SK-N-SH (cell line): ENCODE measurements around the gene TBL1X. TPM values are rescaled to one million over a fixed set of nuclear protein-coding genes. Genes with fewer than 3 reads are reported as not detected.

Experiments
- CTCF ChIA-PET: fragments of 300-600, 350-600 bp; formaldehyde crosslinking; extraction: SDS; loops from one replicate; lab custom pipeline; 2021; lab: Yijun Ruan, JAX
- POLR2A ChIA-PET: fragments of 350-600 bp; sonication (Branson Sonifier 250); formaldehyde crosslinking; extraction: SDS; loops from one replicate; lab custom pipeline; 2020; ENCODE audit warnings: antibody characterized with exemption, inconsistent platforms; lab: Yijun Ruan, JAX
- DNase-seq: peaks from one replicate; pipeline ENCODE4 v3.0.0; 2012
- H2AFZ ChIP-seq: fragments of 200-600 bp; sonication (generic); 2 replicates; pipeline ENCODE4 v1.8.1; 2016; ENCODE audit warnings: antibody characterized with exemption, mild to moderate bottlenecking, low read depth
- H3F3A ChIP-seq: fragments of 200-600 bp; sonication (generic); replicated peaks from 2 replicates; pipeline ENCODE3; 2016; ENCODE audit warnings: antibody characterized with exemption, mild to moderate bottlenecking; ENCODE audit not compliant: insufficient read depth
- H3K27ac ChIP-seq, 2 experiments: fragments of 200-500 bp in 1 of 2; fragments of 200-600 bp in 1 of 2; sonication (Bioruptor generic) in 1 of 2; sonication (generic), shearing (Covaris generic) in 1 of 2; 2 replicates each; pipeline versions ENCODE4 v1.5.1 to v1.6.1; 2014 to 2016; ENCODE audit warnings: low read depth in 2 of 2, inconsistent platforms in 1 of 2, low read length in 1 of 2, mild to moderate bottlenecking in 1 of 2, mixed read lengths in 1 of 2
- H3K27me3 ChIP-seq: fragments of 200-600 bp; sonication (generic), shearing (Covaris generic); 2 replicates; pipeline ENCODE4 v1.6.1; 2016; ENCODE audit warnings: mixed run types; ENCODE audit not compliant: insufficient read depth
- H3K36me3 ChIP-seq, 2 experiments: fragments of 200-500 bp in 1 of 2; fragments of 200-600 bp in 1 of 2; sonication (Bioruptor generic) in 1 of 2; sonication (generic) in 1 of 2; replicated peaks in 1 of 2; 2 replicates each; pipeline versions ENCODE3 to v1.5.1; 2014 to 2016; ENCODE audit warnings: low read length in 1 of 2, mild to moderate bottlenecking in 1 of 2; ENCODE audit not compliant: insufficient read depth in 2 of 2, control insufficient read depth in 1 of 2
- H3K4me1 ChIP-seq, 2 experiments: fragments of 200-500 bp in 1 of 2; fragments of 200-600 bp in 1 of 2; sonication (Bioruptor generic) in 1 of 2; sonication (generic), shearing (Covaris generic) in 1 of 2; 2 replicates each; pipeline versions ENCODE4 v1.5.1 to v1.6.1; 2014 to 2016; ENCODE audit warnings: low read depth in 1 of 2, low read length in 1 of 2, mixed run types in 1 of 2; ENCODE audit not compliant: insufficient read depth in 2 of 2, control insufficient read depth in 1 of 2
- H3K4me2 ChIP-seq: fragments of 200-600 bp; sonication (generic), shearing (Covaris generic); 2 replicates; pipeline ENCODE4 v1.6.1; 2017; ENCODE audit warnings: mixed run types
- H3K4me3 ChIP-seq, 2 experiments: fragments of 200-500 bp in 1 of 2; fragments of 200-600 bp in 1 of 2; sonication (Bioruptor generic) in 1 of 2; sonication (generic), shearing (Covaris generic) in 1 of 2; 2 replicates each; pipeline versions ENCODE4 v1.5.1 to v1.8.1; 2014 to 2016; ENCODE audit warnings: low read depth in 2 of 2, inconsistent platforms in 1 of 2, low read length in 1 of 2, mild to moderate bottlenecking in 1 of 2, mixed read lengths in 1 of 2, moderate library complexity in 1 of 2
- H3K79me2 ChIP-seq: fragments of 200-600 bp; sonication (generic); 2 replicates; pipeline ENCODE4 v1.8.1; 2017; ENCODE audit warnings: mild to moderate bottlenecking; ENCODE audit not compliant: insufficient read depth
- H3K9ac ChIP-seq: fragments of 200-600 bp; sonication (generic); 2 replicates; pipeline ENCODE4 v1.6.1; 2017; ENCODE audit warnings: mixed run types
- H3K9me2 ChIP-seq: fragments of 200-600 bp; sonication (generic); 2 replicates; pipeline ENCODE4 v1.6.1; 2017; ENCODE audit warnings: mixed run types
- H3K9me3 ChIP-seq: fragments of 200-600 bp; sonication (generic); 2 replicates; pipeline ENCODE4 v1.6.1; 2017; ENCODE audit warnings: mixed run types, mild to moderate bottlenecking, moderate library complexity
- H4K20me1 ChIP-seq: fragments of 200-600 bp; sonication (generic); 2 replicates; pipeline ENCODE4 v1.6.1; 2017; ENCODE audit warnings: mild to moderate bottlenecking, mixed run types; ENCODE audit not compliant: insufficient read depth
- EP300 ChIP-seq, 2 experiments: IDR thresholded peaks; 2 replicates each; pipeline versions ENCODE4 v1.4.0 to v1.6.1; 2012; ENCODE audit warnings: borderline replicate concordance in 1 of 2, low read depth in 1 of 2, low read length in 1 of 2
- REST ChIP-seq: IDR thresholded peaks from 2 replicates; pipeline ENCODE4 v1.6.1; 2012; ENCODE audit warnings: mild to moderate bottlenecking, low read depth, low read length, moderate library complexity
- RFX5 ChIP-seq: IDR thresholded peaks from 2 replicates; pipeline ENCODE4 v1.6.1; 2012; ENCODE audit warnings: mild to moderate bottlenecking, improper control_type of control experiment, low read length
- USF1 ChIP-seq: IDR thresholded peaks from 2 replicates; pipeline ENCODE4 v1.4.0; 2012; ENCODE audit warnings: low read depth, borderline replicate concordance
- YY1 ChIP-seq: IDR thresholded peaks from 2 replicates; pipeline ENCODE4 v1.4.0; 2012; ENCODE audit warnings: low read depth, mild to moderate bottlenecking
- WGBS: methylation state at CpG from one replicate; pipeline ENCODE4 v1.1.6; 2017; ENCODE audit warnings: low lambda C conversion rate; 5-methylcytosine and 5-hydroxymethylcytosine counted together
- polyA plus RNA-seq, 3 experiments: library from polyadenylated mRNA; depleted of rRNA; stranded (reverse); fragments of >200 nt; gene quantifications; 2 replicates each; pipeline ENCODE4 v1.2.3, GENCODE V29; 2012

TBL1X gene
- polyA plus RNA-seq, 1 of the 3 experiments (the other 2 are of a cell fraction) = 10.6 TPM

GRCh38 chrX:9668537-9668936 lies 203.7 kb downstream of the TBL1X start:
- no peak for TF ChIP-seq USF1
- Histone ChIP-seq H3K27ac (no peak overlapping the region), H3K9me3 (no peaks in the 10 kb centered on the region), H3K4me3 (no peak overlapping the region), H3F3A (no peaks in the 10 kb centered on the region), H3K27me3 (0 out of 2 replicates have a peak, but pooled peaks cover 5% of the 10 kb centered on the region), H4K20me1 (no peaks in the 10 kb centered on the region), H3K36me3 (no peaks in the 10 kb centered on the region), H3K9me2 (no peaks in the 10 kb centered on the region), H3K4me1 (peaks cover 0 to 18% of the 10 kb centered on the region in 2 experiments; a peak in 3 of 4 replicates), H3K4me2 (no peak overlapping the region), H2AFZ (no peak overlapping the region), H3K79me2 (no peaks in the 10 kb centered on the region), H3K9ac (no peak overlapping the region)
- CTCF ChIA-PET = no interaction called here
- POLR2A ChIA-PET = interaction anchor here (0.6 kb wide), 1 partner anchor 56 kb away, joined by 4 read pairs; no protein-coding TSS in a partner anchor
- WGBS = 40% methylated on average over 3 of the region's 3 CpGs
- no peak for DNase-seq

GRCh38 chrX:9670136-9670814 lies 205.4 kb downstream of the TBL1X start:
- TF ChIP-seq YY1 = no peak
- 46% methylated on average over 8 of the region's 8 CpGs for WGBS
- Histone ChIP-seq H3K4me2 (no peak overlapping the region), H3K4me1 (peaks cover 0 to 14% of the 10 kb centered on the region in 2 experiments; a peak in 2 of 4 replicates), H2AFZ (no peak overlapping the region), H3K9ac (no peak overlapping the region), H3F3A (no peaks in the 10 kb centered on the region), H3K79me2 (no peaks in the 10 kb centered on the region), H3K27ac (peak overlapping the region in 1 of 2 experiments; percentile 30; a peak in 2 of 4 replicates), H3K4me3 (no peak overlapping the region), H4K20me1 (no peaks in the 10 kb centered on the region), H3K27me3 (0 out of 2 replicates have a peak, but pooled peaks cover 5% of the 10 kb centered on the region), H3K9me3 (no peaks in the 10 kb centered on the region), H3K36me3 (no peaks in the 10 kb centered on the region), H3K9me2 (no peaks in the 10 kb centered on the region)
- ChIA-PET POLR2A (no interaction called here), CTCF (no interaction called here)
- DNase-seq = no peak

- Histone ChIP-seq H2AFZ (no peak overlapping the region), H3F3A (no peaks in the 10 kb centered on the region), H3K36me3 (no peaks in the 10 kb centered on the region), H4K20me1 (no peaks in the 10 kb centered on the region), H3K4me2 (no peak overlapping the region), H3K4me1 (peaks cover 0 to 6% of the 10 kb centered on the region in 2 experiments; a peak in 2 of 4 replicates), H3K27ac (no peak overlapping the region), H3K9me3 (no peaks in the 10 kb centered on the region), H3K79me2 (no peaks in the 10 kb centered on the region), H3K4me3 (no peak overlapping the region), H3K9me2 (no peaks in the 10 kb centered on the region), H3K27me3 (0 out of 2 replicates have a peak, but pooled peaks cover 5% of the 10 kb centered on the region), H3K9ac (no peak overlapping the region)
- ChIA-PET POLR2A (no interaction called here), CTCF (no interaction called here)
- TF ChIP-seq RFX5 = no peak
- TF ChIP-seq EP300 (IDR thresholded peaks at IDR 0.05; ENCODE audit: borderline replicate concordance in 1 of 2, low read depth in 1 of 2, low read length in 1 of 2) = no peak
- TF ChIP-seq REST = no peak
- no peak for DNase-seq
- WGBS = 56% methylated on average over 3 of the region's 3 CpGs
These were observed 207.1 kb downstream of the TBL1X start for GRCh38 chrX:9671998-9672397.
